ENCODE measurements around the gene PTPRG. TPM values are rescaled to one million over a fixed set of nuclear protein-coding genes. Genes with fewer than 3 reads are reported as not detected.

The PTPRG gene
- total RNA-seq, 1 experiment from 2014 or later: 32.1 TPM

DNA sequence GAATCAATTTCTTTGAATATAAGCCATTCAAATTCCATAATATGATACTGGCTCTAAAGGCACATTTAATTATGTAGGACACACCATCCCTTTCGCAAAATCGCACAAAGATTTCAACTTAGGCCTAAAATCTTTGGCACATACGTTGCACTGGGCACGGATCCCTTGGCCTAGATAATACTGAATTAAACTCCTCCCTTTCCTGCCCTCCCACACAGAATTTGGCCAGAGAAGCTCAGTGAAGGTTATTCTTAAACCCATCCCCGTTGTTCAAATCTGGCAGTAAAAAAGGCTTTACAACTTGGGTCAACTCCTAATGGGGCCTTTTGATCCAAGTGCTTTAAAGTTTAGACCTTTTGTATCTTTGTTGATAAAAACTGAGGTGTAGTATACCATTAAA, 247.2 kb downstream of the PTPRG start:
- RAD21 ChIA-PET (ENCODE audit: low non-redundant PET in 1 of 2, low total read pairs in 2 of 2, uncharacterized antibody in 2 of 2, unreplicated experiment in 2 of 2): no interaction called here
- TF ChIP-seq ZFX (IDR thresholded peaks at IDR 0.05) (no peak), FOSL1 (IDR thresholded peaks at IDR 0.05; ENCODE audit: low read depth) (no peak), ELF1 (IDR thresholded peaks at IDR 0.05; ENCODE audit: borderline replicate concordance, low read depth) (no peak), SRF (IDR thresholded peaks at IDR 0.05; ENCODE audit: low read depth) (no peak), TCF7L2 (IDR thresholded peaks at IDR 0.05; ENCODE audit: borderline replicate concordance, extremely low read depth, insufficient read depth, insufficient read length) (no peak), ZNF274 (IDR thresholded peaks at IDR 0.05; ENCODE audit: low read depth, low read length) (no peak), JUND (IDR thresholded peaks at IDR 0.05) (no peak), CBX3 (IDR thresholded peaks at IDR 0.05; ENCODE audit: low read depth) (no peak), POLR2AphosphoS5 (IDR thresholded peaks at IDR 0.05; ENCODE audit: low read depth, low read length) (no peak), EZH2phosphoT487 (IDR thresholded peaks at IDR 0.05; ENCODE audit: borderline replicate concordance) (no peak), POLR2A (IDR thresholded peaks at IDR 0.05; ENCODE audit: borderline replicate concordance, extremely low read depth, insufficient read depth, insufficient read length) (no peak), YY1 (IDR thresholded peaks at IDR 0.05; ENCODE audit: extremely low read depth, insufficient replicate concordance, low read depth, low read length) (no peak), EGR1 (IDR thresholded peaks at IDR 0.05; ENCODE audit: low read depth) (no peak), SP1 (IDR thresholded peaks at IDR 0.05; ENCODE audit: low read depth) (no peak), CEBPB (IDR thresholded peaks at IDR 0.05; ENCODE audit: low read depth) (no peak), SIN3A (IDR thresholded peaks at IDR 0.05; ENCODE audit: low read depth) (no peak)
- TF ChIP-seq, protein P1, sequence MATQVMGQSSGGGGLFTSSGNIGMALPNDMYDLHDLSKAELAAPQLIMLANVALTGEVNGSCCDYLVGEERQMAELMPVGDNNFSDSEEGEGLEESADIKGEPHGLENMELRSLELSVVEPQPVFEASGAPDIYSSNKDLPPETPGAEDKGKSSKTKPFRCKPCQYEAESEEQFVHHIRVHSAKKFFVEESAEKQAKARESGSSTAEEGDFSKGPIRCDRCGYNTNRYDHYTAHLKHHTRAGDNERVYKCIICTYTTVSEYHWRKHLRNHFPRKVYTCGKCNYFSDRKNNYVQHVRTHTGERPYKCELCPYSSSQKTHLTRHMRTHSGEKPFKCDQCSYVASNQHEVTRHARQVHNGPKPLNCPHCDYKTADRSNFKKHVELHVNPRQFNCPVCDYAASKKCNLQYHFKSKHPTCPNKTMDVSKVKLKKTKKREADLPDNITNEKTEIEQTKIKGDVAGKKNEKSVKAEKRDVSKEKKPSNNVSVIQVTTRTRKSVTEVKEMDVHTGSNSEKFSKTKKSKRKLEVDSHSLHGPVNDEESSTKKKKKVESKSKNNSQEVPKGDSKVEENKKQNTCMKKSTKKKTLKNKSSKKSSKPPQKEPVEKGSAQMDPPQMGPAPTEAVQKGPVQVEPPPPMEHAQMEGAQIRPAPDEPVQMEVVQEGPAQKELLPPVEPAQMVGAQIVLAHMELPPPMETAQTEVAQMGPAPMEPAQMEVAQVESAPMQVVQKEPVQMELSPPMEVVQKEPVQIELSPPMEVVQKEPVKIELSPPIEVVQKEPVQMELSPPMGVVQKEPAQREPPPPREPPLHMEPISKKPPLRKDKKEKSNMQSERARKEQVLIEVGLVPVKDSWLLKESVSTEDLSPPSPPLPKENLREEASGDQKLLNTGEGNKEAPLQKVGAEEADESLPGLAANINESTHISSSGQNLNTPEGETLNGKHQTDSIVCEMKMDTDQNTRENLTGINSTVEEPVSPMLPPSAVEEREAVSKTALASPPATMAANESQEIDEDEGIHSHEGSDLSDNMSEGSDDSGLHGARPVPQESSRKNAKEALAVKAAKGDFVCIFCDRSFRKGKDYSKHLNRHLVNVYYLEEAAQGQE (IDR thresholded peaks at IDR 0.05; ENCODE audit: low read depth): no peak
- TF ChIP-seq, protein P2, sequence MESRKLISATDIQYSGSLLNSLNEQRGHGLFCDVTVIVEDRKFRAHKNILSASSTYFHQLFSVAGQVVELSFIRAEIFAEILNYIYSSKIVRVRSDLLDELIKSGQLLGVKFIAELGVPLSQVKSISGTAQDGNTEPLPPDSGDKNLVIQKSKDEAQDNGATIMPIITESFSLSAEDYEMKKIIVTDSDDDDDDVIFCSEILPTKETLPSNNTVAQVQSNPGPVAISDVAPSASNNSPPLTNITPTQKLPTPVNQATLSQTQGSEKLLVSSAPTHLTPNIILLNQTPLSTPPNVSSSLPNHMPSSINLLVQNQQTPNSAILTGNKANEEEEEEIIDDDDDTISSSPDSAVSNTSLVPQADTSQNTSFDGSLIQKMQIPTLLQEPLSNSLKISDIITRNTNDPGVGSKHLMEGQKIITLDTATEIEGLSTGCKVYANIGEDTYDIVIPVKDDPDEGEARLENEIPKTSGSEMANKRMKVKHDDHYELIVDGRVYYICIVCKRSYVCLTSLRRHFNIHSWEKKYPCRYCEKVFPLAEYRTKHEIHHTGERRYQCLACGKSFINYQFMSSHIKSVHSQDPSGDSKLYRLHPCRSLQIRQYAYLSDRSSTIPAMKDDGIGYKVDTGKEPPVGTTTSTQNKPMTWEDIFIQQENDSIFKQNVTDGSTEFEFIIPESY (IDR thresholded peaks at IDR 0.05; ENCODE audit: extremely low read depth, insufficient replicate concordance, low read length): no peak
- TF ChIP-seq, protein P3, sequence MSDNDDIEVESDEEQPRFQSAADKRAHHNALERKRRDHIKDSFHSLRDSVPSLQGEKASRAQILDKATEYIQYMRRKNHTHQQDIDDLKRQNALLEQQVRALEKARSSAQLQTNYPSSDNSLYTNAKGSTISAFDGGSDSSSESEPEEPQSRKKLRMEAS (IDR thresholded peaks at IDR 0.05): no peak
- TF ChIP-seq, protein P4, sequence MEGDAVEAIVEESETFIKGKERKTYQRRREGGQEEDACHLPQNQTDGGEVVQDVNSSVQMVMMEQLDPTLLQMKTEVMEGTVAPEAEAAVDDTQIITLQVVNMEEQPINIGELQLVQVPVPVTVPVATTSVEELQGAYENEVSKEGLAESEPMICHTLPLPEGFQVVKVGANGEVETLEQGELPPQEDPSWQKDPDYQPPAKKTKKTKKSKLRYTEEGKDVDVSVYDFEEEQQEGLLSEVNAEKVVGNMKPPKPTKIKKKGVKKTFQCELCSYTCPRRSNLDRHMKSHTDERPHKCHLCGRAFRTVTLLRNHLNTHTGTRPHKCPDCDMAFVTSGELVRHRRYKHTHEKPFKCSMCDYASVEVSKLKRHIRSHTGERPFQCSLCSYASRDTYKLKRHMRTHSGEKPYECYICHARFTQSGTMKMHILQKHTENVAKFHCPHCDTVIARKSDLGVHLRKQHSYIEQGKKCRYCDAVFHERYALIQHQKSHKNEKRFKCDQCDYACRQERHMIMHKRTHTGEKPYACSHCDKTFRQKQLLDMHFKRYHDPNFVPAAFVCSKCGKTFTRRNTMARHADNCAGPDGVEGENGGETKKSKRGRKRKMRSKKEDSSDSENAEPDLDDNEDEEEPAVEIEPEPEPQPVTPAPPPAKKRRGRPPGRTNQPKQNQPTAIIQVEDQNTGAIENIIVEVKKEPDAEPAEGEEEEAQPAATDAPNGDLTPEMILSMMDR (IDR thresholded peaks at IDR 0.05 in 2 of 3, conservative IDR thresholded peaks at IDR 0.05 in 1 of 3; ENCODE audit: borderline replicate concordance in 1 of 3, insufficient read depth in 1 of 3, low read depth in 2 of 3, low read length in 2 of 3): no peak
- POLR2A ChIA-PET: no interaction called here

More for the DNA sequence above, 247.2 kb downstream of the PTPRG start:
- DNase-seq (ENCODE audit: low read depth, low spot score): no peak
- CTCF ChIA-PET: no interaction called here
- Histone ChIP-seq H3K4me3 (replicated peaks in 1 of 2; ENCODE audit: low read depth in 1 of 2, low read length in 2 of 2) (no peak overlapping the region), H3K27ac (ENCODE audit: low read depth, low read length) (no peak overlapping the region), H3K9me3 (ENCODE audit: control insufficient read depth in 1 of 2, insufficient read depth in 1 of 2, low read depth in 1 of 2, low read length in 2 of 2) (no peaks in the 10 kb centered on the region), H4K20me1 (ENCODE audit: insufficient read depth) (0 out of 2 replicates have a peak, but pooled peaks cover 5% of the 10 kb centered on the region), H3K9me2 (ENCODE audit: insufficient read depth) (no peaks in the 10 kb centered on the region), H3K79me2 (ENCODE audit: insufficient read depth, low read length) (no peaks in the 10 kb centered on the region; the same call in 1 of the 2 replicates), H2AFZ (ENCODE audit: low read depth, low read length, poor library complexity, severe bottlenecking) (no peak overlapping the region), H3K4me2 (ENCODE audit: low read length) (no peak overlapping the region), H3K9ac (ENCODE audit: low read length) (no peak overlapping the region), H3K36me3 (ENCODE audit: control insufficient read depth in 1 of 2, insufficient read depth in 2 of 2, low read length in 2 of 2) (no peaks in the 10 kb centered on the region), H3K27me3 (ENCODE audit: insufficient read depth, low read length) (no peaks in the 10 kb centered on the region), H3K4me1 (ENCODE audit: control insufficient read depth in 1 of 2, insufficient read depth in 2 of 2, low read length in 2 of 2) (no peaks in the 10 kb centered on the region)
- BruUV-seq (replicated peaks): no TSS peak
- intact Hi-C loops (cut with micrococcal nuclease): no loop called here
- ATAC-seq: no peak
